Heart left ventricle (tissue), 16 donors: ENCODE results near the gene SPTB. TPM values are rescaled to one million over a fixed set of nuclear protein-coding genes. Genes with fewer than 3 reads are reported as not detected.
A peak's percentile ranks its signal among the peaks of the same experiment; 100 is the strongest.

Experiments used
- ATAC-seq, 4 donors: fragments of 200-7000 bp; cut with Tn5 transposase; one replicate each; pipeline ENCODE4 v1.9.1; 2020 to 2022; ENCODE audit warnings: moderate library complexity in 4 of 4, mild to moderate bottlenecking in 3 of 4, moderate number of reproducible peaks in 1 of 4
- DNase-seq, 5 donors: peaks; one replicate each; pipeline ENCODE4 v3.0.0-alpha.2; 2020
- H3K27ac ChIP-seq, 12 donors: fragments of 200-600 bp; sonication (generic) in 4 of 12; one replicate each; pipeline versions ENCODE4 v1.5.0 to v1.8.0; 2016 to 2022; ENCODE audit warnings: mild to moderate bottlenecking in 2 of 12
- H3K27me3 ChIP-seq, 9 donors: fragments of 200-600 bp; sonication (generic) in 2 of 9; one replicate each; pipeline versions ENCODE4 v1.5.1 to v1.8.0; 2016 to 2022; ENCODE audit warnings: mild to moderate bottlenecking in 3 of 9
- H3K36me3 ChIP-seq, 9 donors: fragments of 200-600 bp; sonication (generic) in 2 of 9; one replicate each; pipeline versions ENCODE4 v1.5.0 to v1.8.0; 2018 to 2022; ENCODE audit warnings: mild to moderate bottlenecking in 2 of 9
- H3K4me1 ChIP-seq, 12 donors: fragments of 200-600 bp; sonication (generic) in 4 of 12; one replicate each; pipeline versions ENCODE4 v1.5.0 to v1.8.0; 2016 to 2022; ENCODE audit warnings: mild to moderate bottlenecking in 3 of 12
- H3K4me3 ChIP-seq, 12 donors: fragments of 200-600 bp; sonication (generic) in 4 of 12; one replicate each; pipeline versions ENCODE4 v1.5.0 to v1.8.0; 2017 to 2022; ENCODE audit warnings: mild to moderate bottlenecking in 9 of 12, moderate library complexity in 4 of 12
- H3K9me3 ChIP-seq, 12 donors: fragments of 200-600 bp; sonication (generic) in 4 of 12; one replicate each; pipeline versions ENCODE4 v1.5.0 to v1.8.0; 2016 to 2022; ENCODE audit warnings: mild to moderate bottlenecking in 1 of 12
- CTCF ChIP-seq, 12 donors: fragments of 200-600 bp; sonication (generic) in 4 of 12; IDR thresholded peaks; one replicate each; pipeline versions ENCODE4 v1.5.0 to v1.8.0; 2018 to 2022; ENCODE audit warnings: antibody characterized with exemption in 12 of 12, mild to moderate bottlenecking in 5 of 12
- POLR2A ChIP-seq, 2 donors: fragments of 450-650 bp; IDR thresholded peaks; one replicate each; pipeline ENCODE4 v1.6.1; 2017; ENCODE audit warnings: antibody characterized with exemption in 2 of 2, mild to moderate bottlenecking in 2 of 2, moderate library complexity in 2 of 2
- WGBS, 4 donors: extraction: QIAGEN DNeasy Blood & Tissue Kit in 2 of 4; methylation state at CpG; one replicate each; pipeline versions ENCODE4 v1.1.5 to v1.1.7; 2013 to 2018; 5-methylcytosine and 5-hydroxymethylcytosine counted together
- intact Hi-C, 10 donors: fragments of 100-400 bp; cut with DNase I; formaldehyde crosslinking; loops; one replicate each; pipeline versions ENCODE4 v1.11.1 to v1.14.2; 2022
- polyA plus RNA-seq, 2 donors: library from polyadenylated mRNA; stranded (reverse); fragments of 200-250 nt; gene quantifications; one replicate each; pipeline ENCODE4 v1.2.3, GENCODE V29; 2013
- total RNA-seq, 9 donors: library from RNA; depleted of rRNA in 2 of 9; stranded (reverse); fragments of >200 nt in 2 of 9; fragmentation: NEBNext Ultra II Directional in 3 of 9; extraction: Animal tissue kit (Norgen Biotek cat#: 25700) in 3 of 9; gene quantifications; one replicate each; pipeline versions ENCODE4 v1.1.0 to v1.2.4, GENCODE V29; 2016 to 2023
- donor health status: ischemic (EF 13 %, LVEDD 7.1; RV severe dilation, severe dysfunction).
- donor health status: healthy with polysubstance abuse.
- donor health status: DM: no; HTN: yes; CAD: no.
- donor health status: DM: no; HTN: no; CAD: no.
- donor health status: ischemic (EF 25% LVEDD 6.9; RV normal size, moderate dysfunction).
- donor health status: ischemic (EF 25% LVEDD 5.7; RV mildly dilated, moderate dysfunction).
- donor health status: healthy.
- donor health status: DM: yes; HTN: yes; CAD: no.
- donor health status: ischemic (EF 35%, LVEDD 5.7; RV mildly dilated, moderate dysfunction).
- donor health status: nonischemic (EF 11% LVEDD 7.7; RV severe dilation, severe dysfunction).
- donor health status: DM: yes; HTN: yes; CAD: no.
- donor health status: PGD.
- donor health status: ischemic (EF 29% LVEDD 5.4; RV normal size, mild dysfunction).
- donor health status: nonischemic (EF 23%, LVEDD 6.1; RV moderate dilation, normal function).

Gene SPTB
- total and polyA plus RNA-seq, 11 donors = 60.3 to 195 (median 92.6) TPM

GRCh38 chr14:64726585-64726890 is 153.2 kb downstream of the SPTB start:
- peak in 1 of 5 donors; percentile 31 for DNase-seq

GRCh38 chr14:64725879-64726584 is 153.7 kb downstream of the SPTB start:
- WGBS, 4 donors = 90 to 95% (median 94%) methylated on average over 5 to 6 of the region's 6 CpGs
- Histone ChIP-seq H3K36me3 (peaks cover 0 to 29% (median 25%) of the 10 kb centered on the region in 9 donors), H3K9me3 (no peaks in the 10 kb centered on the region), H3K4me1 (peaks cover 6 to 79% (median 47%) of the 10 kb centered on the region in 12 donors), H3K4me3 (no peak overlapping the region), H3K27me3 (no peaks in the 10 kb centered on the region), H3K27ac (peak overlapping the region in 4 of 12 donors; percentile 17 to 48 (median 31))
- DNase-seq (peak in 1 of 5 donors; percentile 1), ATAC-seq (no peak)
- TF ChIP-seq CTCF (IDR thresholded peaks at IDR 0.05) (no peak), POLR2A (IDR thresholded peaks at IDR 0.05) (no peak)
- intact Hi-C loops = no loop called here

More at GRCh38 chr14:64726585-64726890, 153.2 kb downstream of the SPTB start:
- no peaks in the 10 kb centered on the region for H3K27me3 ChIP-seq
- H3K9me3 ChIP-seq = no peaks in the 10 kb centered on the region
- intact Hi-C loops = no loop called here
- no peak overlapping the region for H3K27ac ChIP-seq
- no peak for ATAC-seq
- H3K36me3 ChIP-seq = peaks cover 0 to 34% (median 30%) of the 10 kb centered on the region in 9 donors
- no peak for TF ChIP-seq CTCF (IDR thresholded peaks at IDR 0.05)
- H3K4me3 ChIP-seq = no peak overlapping the region
- H3K4me1 ChIP-seq = peaks cover 2 to 74% (median 42%) of the 10 kb centered on the region in 12 donors
- WGBS, 4 donors = 73 to 90% (median 85%) methylated on average over 3 to 5 of the region's 5 CpGs

DNA sequence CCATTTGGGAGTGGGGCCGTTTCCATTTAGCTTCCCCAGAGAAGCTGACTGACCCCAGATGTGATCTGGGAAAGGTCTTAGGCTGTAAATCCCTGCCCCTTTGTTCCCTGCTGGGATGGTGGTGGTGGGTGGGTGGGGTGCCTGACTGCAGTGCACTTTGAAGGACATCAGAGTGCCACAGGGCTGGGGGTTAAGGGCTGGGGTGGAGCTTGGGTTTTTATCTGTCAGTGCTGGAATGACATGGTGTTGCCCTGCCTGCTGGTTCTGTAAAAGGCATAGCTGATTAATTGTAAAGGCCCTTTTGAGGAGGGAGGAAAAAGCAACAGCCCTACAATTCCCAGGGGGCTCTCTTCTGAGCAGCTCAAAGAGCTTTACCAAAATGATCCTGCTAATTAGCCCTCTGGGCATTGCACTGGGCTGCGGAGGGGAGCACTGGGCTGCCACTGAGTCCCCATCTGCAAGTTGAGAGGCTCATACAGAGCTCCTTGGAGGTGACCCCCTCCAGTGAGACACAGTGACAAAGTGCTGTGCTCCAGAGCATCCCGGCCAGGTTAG is 154.4 kb downstream of the SPTB start:
- H3K9me3 ChIP-seq = no peaks in the 10 kb centered on the region
- H3K36me3 ChIP-seq = peaks cover 0 to 23% (median 18%) of the 10 kb centered on the region in 9 donors
- TF ChIP-seq POLR2A (IDR thresholded peaks at IDR 0.05) (no peak), CTCF (IDR thresholded peaks at IDR 0.05) (no peak)
- peaks cover 6 to 83% (median 52%) of the 10 kb centered on the region in 12 donors for H3K4me1 ChIP-seq
- peak overlapping the region in 9 of 12 donors; percentile 4 to 79 (median 41) for H3K27ac ChIP-seq
- ATAC-seq (peak in 2 of 4 donors; percentile 16), DNase-seq (peak in 1 of 5 donors; percentile 28)
- H3K27me3 ChIP-seq = no peaks in the 10 kb centered on the region
- H3K4me3 ChIP-seq = no peak overlapping the region
- intact Hi-C loops = no loop called here
- 24 to 53% (median 42%) methylated on average over 3 of the region's 3 CpGs for WGBS, 4 donors

- DNase-seq = peak in 1 of 5 donors; percentile 22
- peak overlapping the region in 9 of 12 donors; percentile 4 to 79 (median 41) for H3K27ac ChIP-seq
- no peaks in the 10 kb centered on the region for H3K9me3 ChIP-seq
- ATAC-seq = no peak
- H3K4me1 ChIP-seq = peaks cover 6 to 83% (median 53%) of the 10 kb centered on the region in 12 donors
- TF ChIP-seq POLR2A (IDR thresholded peaks at IDR 0.05) (no peak), CTCF (IDR thresholded peaks at IDR 0.05) (no peak)
- peaks cover 0 to 22% (median 17%) of the 10 kb centered on the region in 9 donors for H3K36me3 ChIP-seq
- no peak overlapping the region for H3K4me3 ChIP-seq
- WGBS, 4 donors = 65 to 88% (median 80%) methylated on average over 1 of the region's 1 CpG
- no peaks in the 10 kb centered on the region for H3K27me3 ChIP-seq
- intact Hi-C loops = no loop called here
Measured at GRCh38 chr14:64724578-64724930, 155.2 kb downstream of the SPTB start.
